Heart right ventricle (tissue), 16 donors: ENCODE data around the gene SLC8B1. TPM values are rescaled to one million over a fixed set of nuclear protein-coding genes. Genes with fewer than 3 reads are reported as not detected.
A peak's percentile ranks its signal among the peaks of the same experiment; 100 is the strongest.

ENCODE experiments used
- ATAC-seq, 8 donors: fragments of 200-7000 bp; cut with Tn5 transposase; one replicate each; pipeline ENCODE4 v1.9.1; 2020; ENCODE audit warnings: mild to moderate bottlenecking in 8 of 8, moderate library complexity in 8 of 8, moderate number of reproducible peaks in 1 of 8
- DNase-seq, 2 donors: peaks; one replicate each; pipeline ENCODE4 v3.0.0-alpha.2; 2020
- H3K27ac ChIP-seq, 10 donors: fragments of 200-600 bp; sonication (generic) in 2 of 10; one replicate each; pipeline versions ENCODE4 v1.5.0 to v1.8.0; 2020 to 2022; ENCODE audit warnings: mild to moderate bottlenecking in 3 of 10
- H3K27me3 ChIP-seq, 7 donors: fragments of 200-600 bp; one replicate each; pipeline ENCODE4 v1.8.0; 2021 to 2022; ENCODE audit warnings: mild to moderate bottlenecking in 2 of 7
- H3K36me3 ChIP-seq, 9 donors: fragments of 200-600 bp; sonication (generic) in 1 of 9; one replicate each; pipeline versions ENCODE4 v1.5.0 to v1.8.0; 2020 to 2022; ENCODE audit warnings: mild to moderate bottlenecking in 2 of 9
- H3K4me1 ChIP-seq, 9 donors: fragments of 200-600 bp; sonication (generic) in 1 of 9; one replicate each; pipeline versions ENCODE4 v1.5.0 to v1.8.0; 2020 to 2022; ENCODE audit warnings: mild to moderate bottlenecking in 4 of 9
- H3K4me3 ChIP-seq, 10 donors: fragments of 200-600 bp; sonication (generic) in 2 of 10; one replicate each; pipeline versions ENCODE4 v1.5.0 to v1.8.0; 2020 to 2022; ENCODE audit warnings: mild to moderate bottlenecking in 7 of 10, moderate library complexity in 2 of 10
- H3K9me3 ChIP-seq, 11 donors: fragments of 200-600 bp in 10 of 11; sonication (generic) in 2 of 11; one replicate each; pipeline versions ENCODE4 v1.5.0 to v1.8.0; 2013 to 2022; ENCODE audit warnings: mild to moderate bottlenecking in 2 of 11, control low read depth in 1 of 11, moderate library complexity in 1 of 11
- WGBS, 2 donors: extraction: QIAGEN DNeasy Blood & Tissue Kit; methylation state at CpG; one replicate each; pipeline ENCODE4 v1.1.7; 2013; ENCODE audit warnings: inconsistent platforms in 1 of 2; 5-methylcytosine and 5-hydroxymethylcytosine counted together
- intact Hi-C, 10 donors: fragments of 100-400 bp; cut with DNase I; formaldehyde crosslinking; loops; one replicate each; pipeline versions ENCODE4 v1.11.1 to v1.14.2; 2022
- polyA plus RNA-seq, 2 donors: library from polyadenylated mRNA; stranded (reverse); fragments of 200-250 nt; gene quantifications; one replicate each; pipeline ENCODE4 v1.2.3, GENCODE V29; 2013
- total RNA-seq, 10 donors: library from RNA; stranded (reverse); fragmentation: NEBNext Ultra II Directional in 3 of 10; extraction: Animal tissue kit (Norgen Biotek cat#: 25700) in 3 of 10; gene quantifications; one replicate each; pipeline versions ENCODE4 v1.2.1 to v1.2.4, GENCODE V29; 2021 to 2023
- TF ChIP-seq, protein P1 (sequence below), 9 donors: fragments of 200-600 bp; sonication (generic) in 2 of 9; IDR thresholded peaks; one replicate each; pipeline versions ENCODE4 v1.5.0 to v1.8.0; 2021 to 2022; ENCODE audit warnings: antibody characterized with exemption in 9 of 9, mild to moderate bottlenecking in 5 of 9, moderate library complexity in 1 of 9
- donor health status: Arrhythmogenic right ventricular cardiomyopathy.
- donor health status: ischemic (EF 13 %, LVEDD 7.1; RV severe dilation, severe dysfunction).
- donor health status: healthy with polysubstance abuse.
- donor health status: DM: no; HTN: yes; CAD: no.
- donor health status: DM: no; HTN: no; CAD: no.
- donor health status: ischemic (EF 25% LVEDD 6.9; RV normal size, moderate dysfunction).
- donor health status: ischemic (EF 25% LVEDD 5.7; RV mildly dilated, moderate dysfunction).
- donor health status: healthy.
- donor health status: DM: yes; HTN: yes; CAD: no.
- donor health status: Ischemic cardiomyopathy.
- donor health status: ischemic (EF 35%, LVEDD 5.7; RV mildly dilated, moderate dysfunction).
- donor health status: nonischemic (EF 11% LVEDD 7.7; RV severe dilation, severe dysfunction).
- donor health status: DM: yes; HTN: yes; CAD: no.
- donor health status: PGD.
- donor health status: ischemic (EF 29% LVEDD 5.4; RV normal size, mild dysfunction).
- donor health status: nonischemic (EF 23%, LVEDD 6.1; RV moderate dilation, normal function).

Gene SLC8B1
- total and polyA plus RNA-seq, 12 donors: 7.2 to 16.9 (median 11.9) TPM

DNA sequence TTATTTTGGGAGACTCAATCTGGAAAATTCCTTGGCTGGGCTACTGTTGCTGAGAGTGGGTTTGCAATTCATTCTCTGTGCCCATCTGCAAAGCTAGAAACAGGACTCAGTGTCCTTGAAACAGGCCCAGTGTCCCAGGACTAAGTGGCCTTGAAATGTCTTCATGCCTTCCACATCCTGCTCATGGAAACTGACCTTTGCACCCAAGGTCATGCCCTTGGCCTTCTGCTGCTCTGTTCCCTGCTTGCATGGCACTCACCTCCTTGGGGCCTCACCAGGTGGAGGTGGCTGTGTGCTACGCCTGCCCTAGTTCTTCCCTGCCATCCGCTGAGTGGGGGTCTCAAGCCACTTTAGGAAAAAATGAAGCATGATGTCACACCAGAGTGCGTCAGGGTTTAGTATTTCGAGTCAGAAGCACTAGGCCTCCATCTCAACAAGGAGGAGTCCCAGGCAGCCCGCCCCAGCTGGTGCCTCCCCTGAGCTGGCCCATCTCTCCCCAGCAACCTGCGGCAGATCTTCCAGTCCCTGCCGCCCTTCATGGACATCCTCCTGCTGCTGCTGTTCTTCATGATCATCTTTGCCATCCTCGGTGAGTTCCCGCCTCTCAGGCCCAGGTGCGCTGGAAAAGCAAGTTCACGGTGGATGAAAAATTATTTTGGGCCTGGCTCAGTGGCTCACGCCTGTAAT is 65.5 kb downstream of the SLC8B1 start:
- ATAC-seq (peak in 2 of 8 donors; percentile 3 to 4), DNase-seq (no peak)
- H3K4me1 ChIP-seq: peaks cover 11 to 42% (median 29%) of the 10 kb centered on the region in 9 donors
- peaks cover 0 to 99% (median 48%) of the 10 kb centered on the region in 9 donors for H3K36me3 ChIP-seq
- intact Hi-C loops: no loop called here
- WGBS, 2 donors: 96 to 97% methylated on average over 12 of the region's 12 CpGs
- no peaks in the 10 kb centered on the region for H3K27me3 ChIP-seq
- no peaks in the 10 kb centered on the region for H3K9me3 ChIP-seq
- H3K4me3 ChIP-seq: no peak overlapping the region
- TF ChIP-seq, protein P1, sequence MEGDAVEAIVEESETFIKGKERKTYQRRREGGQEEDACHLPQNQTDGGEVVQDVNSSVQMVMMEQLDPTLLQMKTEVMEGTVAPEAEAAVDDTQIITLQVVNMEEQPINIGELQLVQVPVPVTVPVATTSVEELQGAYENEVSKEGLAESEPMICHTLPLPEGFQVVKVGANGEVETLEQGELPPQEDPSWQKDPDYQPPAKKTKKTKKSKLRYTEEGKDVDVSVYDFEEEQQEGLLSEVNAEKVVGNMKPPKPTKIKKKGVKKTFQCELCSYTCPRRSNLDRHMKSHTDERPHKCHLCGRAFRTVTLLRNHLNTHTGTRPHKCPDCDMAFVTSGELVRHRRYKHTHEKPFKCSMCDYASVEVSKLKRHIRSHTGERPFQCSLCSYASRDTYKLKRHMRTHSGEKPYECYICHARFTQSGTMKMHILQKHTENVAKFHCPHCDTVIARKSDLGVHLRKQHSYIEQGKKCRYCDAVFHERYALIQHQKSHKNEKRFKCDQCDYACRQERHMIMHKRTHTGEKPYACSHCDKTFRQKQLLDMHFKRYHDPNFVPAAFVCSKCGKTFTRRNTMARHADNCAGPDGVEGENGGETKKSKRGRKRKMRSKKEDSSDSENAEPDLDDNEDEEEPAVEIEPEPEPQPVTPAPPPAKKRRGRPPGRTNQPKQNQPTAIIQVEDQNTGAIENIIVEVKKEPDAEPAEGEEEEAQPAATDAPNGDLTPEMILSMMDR (IDR thresholded peaks at IDR 0.05): no peak
- peak overlapping the region in 8 of 10 donors; percentile 12 to 92 (median 69) for H3K27ac ChIP-seq

DNA sequence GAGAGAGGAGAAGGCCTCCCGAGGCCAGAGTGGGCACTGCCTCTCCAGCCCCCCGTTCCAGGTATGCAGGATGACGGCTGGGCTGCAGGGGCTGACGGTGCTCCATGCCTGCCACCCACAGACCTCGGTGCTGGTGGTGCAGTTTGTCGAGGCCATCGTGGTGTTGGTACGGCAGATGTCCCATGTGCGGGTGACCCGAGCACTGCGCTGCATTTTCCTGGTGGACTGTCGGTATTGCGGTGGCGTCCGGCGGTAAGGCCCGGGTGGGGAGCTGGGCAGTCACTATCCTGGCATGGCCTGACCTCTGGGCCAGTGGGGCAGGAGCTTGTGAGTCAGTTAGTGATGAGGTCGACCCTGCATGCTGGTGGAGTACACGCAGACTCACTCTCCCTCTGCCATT is 66.3 kb downstream of the SLC8B1 start:
- Histone ChIP-seq H3K36me3 (peaks cover 0 to 99% (median 40%) of the 10 kb centered on the region in 9 donors), H3K27ac (peak overlapping the region in 6 of 10 donors; percentile 6 to 92 (median 69)), H3K4me3 (no peak overlapping the region), H3K27me3 (no peaks in the 10 kb centered on the region), H3K9me3 (no peaks in the 10 kb centered on the region), H3K4me1 (peaks cover 11 to 42% (median 29%) of the 10 kb centered on the region in 9 donors)
- intact Hi-C loops: no loop called here
- TF ChIP-seq, protein P1 (IDR thresholded peaks at IDR 0.05): no peak
- WGBS, 2 donors: 92 to 94% methylated on average over 19 of the region's 19 CpGs
- ATAC-seq: peak in 1 of 8 donors; percentile 5
- no peak for DNase-seq

DNA sequence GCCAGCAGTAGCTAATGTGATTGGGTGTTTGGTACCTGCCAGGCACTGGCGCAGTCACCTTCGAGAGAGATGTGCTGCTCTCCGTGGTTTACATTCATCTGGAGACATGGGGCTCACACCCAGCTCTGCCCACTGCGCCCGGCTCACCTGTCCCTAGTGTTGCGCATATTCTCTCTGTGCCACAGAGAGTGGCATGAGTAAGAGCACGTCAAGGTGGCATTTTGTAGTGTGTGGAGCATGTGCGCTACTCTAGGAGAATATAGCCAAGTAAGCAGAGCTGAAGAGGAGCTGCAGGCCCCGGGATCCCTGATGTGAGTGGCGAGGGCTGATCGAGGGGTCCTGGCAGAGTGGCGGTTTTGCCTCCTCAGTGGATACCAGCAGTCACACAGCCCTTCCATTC is 66.8 kb downstream of the SLC8B1 start:
- intact Hi-C loops: no loop called here
- ATAC-seq: no peak
- TF ChIP-seq, protein P1 (IDR thresholded peaks at IDR 0.05): no peak
- H3K4me3 ChIP-seq: no peak overlapping the region
- peak overlapping the region in 5 of 10 donors; percentile 6 to 92 (median 74) for H3K27ac ChIP-seq
- H3K36me3 ChIP-seq: peaks cover 0 to 99% (median 35%) of the 10 kb centered on the region in 9 donors
- DNase-seq: no peak
- peaks cover 10 to 41% (median 26%) of the 10 kb centered on the region in 9 donors for H3K4me1 ChIP-seq
- WGBS, 2 donors: 95 to 97% methylated on average over 12 of the region's 12 CpGs
- no peaks in the 10 kb centered on the region for H3K27me3 ChIP-seq
- no peaks in the 10 kb centered on the region for H3K9me3 ChIP-seq

- Histone ChIP-seq H3K9me3 (no peaks in the 10 kb centered on the region), H3K4me3 (no peak overlapping the region), H3K4me1 (peaks cover 5 to 41% (median 26%) of the 10 kb centered on the region in 9 donors), H3K36me3 (peaks cover 0 to 98% (median 33%) of the 10 kb centered on the region in 9 donors), H3K27me3 (no peaks in the 10 kb centered on the region), H3K27ac (peak overlapping the region in 2 of 10 donors; percentile 84 to 92)
- intact Hi-C loops: no loop called here
- TF ChIP-seq, protein P1 (IDR thresholded peaks at IDR 0.05): no peak
- no peak for ATAC-seq
- no peak for DNase-seq
- 97% methylated on average over 7 of the region's 7 CpGs for WGBS, 2 donors
These were observed 67.3 kb downstream of the SLC8B1 start for GRCh38 chr12:113267621-113268020.
